C4-2B (cell line): ENCODE results near the gene SLC25A47.

ENCODE experiments used
- H3K27ac ChIP-seq: fragments of 450-650 bp; 2 replicates; pipeline ENCODE4 v1.5.1; 2017
- ZFX ChIP-seq: fragments of 450-650 bp; IDR thresholded peaks from 2 replicates; pipeline ENCODE4 v1.6.1; 2017
- TF ChIP-seq, protein P1 (sequence below): fragments of 450-650 bp; conservative IDR thresholded peaks from 2 replicates; pipeline ENCODE4 v1.5.1; 2017; ENCODE audit warnings: mild to moderate bottlenecking

SLC25A47 gene

GRCh38 chr14:100358396-100358795 is 35.3 kb downstream of the SLC25A47 start:
- H3K27ac ChIP-seq = no peak overlapping the region
- TF ChIP-seq, protein P1, sequence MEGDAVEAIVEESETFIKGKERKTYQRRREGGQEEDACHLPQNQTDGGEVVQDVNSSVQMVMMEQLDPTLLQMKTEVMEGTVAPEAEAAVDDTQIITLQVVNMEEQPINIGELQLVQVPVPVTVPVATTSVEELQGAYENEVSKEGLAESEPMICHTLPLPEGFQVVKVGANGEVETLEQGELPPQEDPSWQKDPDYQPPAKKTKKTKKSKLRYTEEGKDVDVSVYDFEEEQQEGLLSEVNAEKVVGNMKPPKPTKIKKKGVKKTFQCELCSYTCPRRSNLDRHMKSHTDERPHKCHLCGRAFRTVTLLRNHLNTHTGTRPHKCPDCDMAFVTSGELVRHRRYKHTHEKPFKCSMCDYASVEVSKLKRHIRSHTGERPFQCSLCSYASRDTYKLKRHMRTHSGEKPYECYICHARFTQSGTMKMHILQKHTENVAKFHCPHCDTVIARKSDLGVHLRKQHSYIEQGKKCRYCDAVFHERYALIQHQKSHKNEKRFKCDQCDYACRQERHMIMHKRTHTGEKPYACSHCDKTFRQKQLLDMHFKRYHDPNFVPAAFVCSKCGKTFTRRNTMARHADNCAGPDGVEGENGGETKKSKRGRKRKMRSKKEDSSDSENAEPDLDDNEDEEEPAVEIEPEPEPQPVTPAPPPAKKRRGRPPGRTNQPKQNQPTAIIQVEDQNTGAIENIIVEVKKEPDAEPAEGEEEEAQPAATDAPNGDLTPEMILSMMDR = no peak
- TF ChIP-seq ZFX = no peak

DNA sequence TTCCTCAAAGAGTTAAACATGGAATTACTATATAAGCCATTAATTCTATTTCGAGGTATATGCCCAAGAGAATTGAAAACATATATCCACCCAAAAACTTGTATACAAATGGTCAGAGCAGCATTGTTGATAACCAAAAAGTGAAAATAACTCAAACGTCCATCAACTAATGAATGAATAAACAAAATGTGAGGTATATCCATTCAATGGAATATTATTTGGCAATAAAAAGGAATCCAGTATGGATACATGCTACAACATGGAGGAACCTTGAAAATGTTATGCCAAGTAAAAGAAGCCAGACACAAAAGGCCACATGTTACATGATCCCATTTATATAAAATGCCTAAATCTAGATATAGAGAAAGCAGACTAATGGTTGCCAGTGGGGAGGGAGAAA is 36.0 kb downstream of the SLC25A47 start:
- H3K27ac ChIP-seq = no peak overlapping the region
- TF ChIP-seq ZFX = no peak
- TF ChIP-seq, protein P1 = no peak

DNA sequence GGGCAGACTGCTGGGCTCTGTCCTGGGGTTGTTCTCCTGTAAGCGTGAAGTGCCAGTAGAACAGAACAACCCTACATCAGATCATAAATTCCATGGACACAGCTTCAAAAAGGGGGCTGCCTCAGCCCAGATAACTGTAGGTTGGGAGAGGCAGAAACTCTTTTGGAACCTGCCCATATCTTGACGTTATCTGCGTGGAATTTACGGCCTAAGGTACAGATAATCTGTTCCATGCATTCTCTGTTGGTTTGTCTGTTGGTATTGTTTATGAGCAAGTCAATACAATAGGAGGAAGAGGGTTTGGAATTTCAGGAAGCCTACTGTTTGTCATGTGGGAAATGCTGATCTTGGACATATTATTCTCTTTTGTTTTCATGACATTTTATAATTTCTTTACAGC is 36.7 kb downstream of the SLC25A47 start:
- TF ChIP-seq ZFX = no peak
- TF ChIP-seq, protein P1 = no peak
- H3K27ac ChIP-seq = no peak overlapping the region

DNA sequence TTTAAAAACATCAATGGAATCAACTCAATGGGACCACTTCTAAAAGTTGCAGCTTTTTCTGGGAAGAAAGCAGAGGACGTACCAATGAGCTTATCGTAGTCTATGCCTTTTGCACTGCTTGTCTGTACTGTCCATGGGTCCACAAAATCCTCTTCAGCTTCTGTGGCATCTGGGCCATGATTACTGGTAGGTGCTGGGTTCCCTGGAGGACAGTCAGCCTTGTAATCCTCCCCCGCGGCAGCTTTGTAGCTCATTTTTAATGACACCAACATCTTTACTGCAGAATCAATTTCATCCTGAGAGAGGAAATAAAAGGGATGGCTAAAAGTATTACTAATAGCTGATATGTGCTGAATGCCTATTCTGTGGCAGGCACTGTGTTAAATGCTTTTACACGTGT is 38.5 kb downstream of the SLC25A47 start:
- TF ChIP-seq, protein P1 = no peak
- no peak for TF ChIP-seq ZFX
- H3K27ac ChIP-seq = no peak overlapping the region

GRCh38 chr14:100362311-100362927 is 39.3 kb downstream of the SLC25A47 start:
- TF ChIP-seq, protein P1 = no peak
- H3K27ac ChIP-seq = no peak overlapping the region

- TF ChIP-seq, protein P1 = no peak
- no peak for TF ChIP-seq ZFX
- H3K27ac ChIP-seq = no peak overlapping the region
Measured at GRCh38 chr14:100363053-100363452, 39.9 kb downstream of the SLC25A47 start.

DNA sequence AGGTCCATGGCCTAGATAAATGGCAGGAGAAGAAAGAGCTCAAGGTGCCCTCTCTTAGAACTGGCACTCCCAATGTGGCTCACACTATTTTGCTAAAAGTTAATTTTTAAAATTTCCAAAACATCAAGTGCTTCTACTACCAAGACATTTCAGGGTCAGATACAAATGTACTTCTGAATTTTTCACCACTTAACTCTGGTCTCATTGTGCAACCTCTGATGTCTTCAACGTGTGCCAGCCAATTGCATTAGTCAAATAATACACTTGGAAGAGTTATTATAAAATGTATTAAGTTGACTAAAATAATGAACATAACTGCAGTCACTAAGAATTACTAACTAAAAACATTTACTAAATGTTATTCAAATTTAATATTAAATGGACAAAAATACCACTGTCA is 41.3 kb downstream of the SLC25A47 start:
- no peak overlapping the region for H3K27ac ChIP-seq
- TF ChIP-seq ZFX = no peak
- TF ChIP-seq, protein P1 = no peak
